T-cell (primary cell): Measurements from ENCODE around the gene PFKFB2. TPM values are rescaled to one million over a fixed set of nuclear protein-coding genes. Genes with fewer than 3 reads are reported as not detected.

Experiments
- ATAC-seq, 4 experiments: fragments of 200-7000 bp in 3 of 4; fragments of 150-1000 bp in 1 of 4; cut with Tn5 transposase; replicated peaks in 1 of 4; 1 replicate in 3 of 4; 2 replicates in 1 of 4; pipeline ENCODE4 v1.10.0; 2021; ENCODE audit warnings: moderate library complexity in 3 of 4, mild to moderate bottlenecking in 2 of 4, moderate number of reproducible peaks in 1 of 4
- CTCF ChIA-PET, 2 donors: fragments of 300-600 bp; sonication (Branson Sonifier 250); formaldehyde crosslinking; loops; one replicate each; lab custom pipeline; 2022; ENCODE audit warnings: antibody characterized with exemption in 2 of 2; lab: Charles Lee
- POLR2A ChIA-PET, 2 donors: fragments of 300-600 bp; sonication (Branson Sonifier 250); formaldehyde crosslinking; loops; one replicate each; lab custom pipeline; 2022; ENCODE audit warnings: antibody characterized with exemption in 2 of 2; lab: Charles Lee
- DNase-seq, 35 experiments: peaks; one replicate each; pipeline versions ENCODE4 v3.0.0 to v3.0.0-alpha.2; 2013 to 2023
- H3K27ac ChIP-seq: one replicate; pipeline ENCODE4 v1.5.1; 2013; ENCODE audit warnings: low read length
- H3K27me3 ChIP-seq, 2 experiments: replicated peaks in 1 of 2; 1 replicate in 1 of 2; 2 replicates in 1 of 2; pipeline versions ENCODE4 v1.6.1 to v1.7.0; 2013; ENCODE audit warnings: low read length in 1 of 2, mixed read lengths in 1 of 2; ENCODE audit not compliant: control insufficient read depth in 2 of 2, insufficient read depth in 2 of 2; ENCODE audit errors: extremely low read depth in 1 of 2
- H3K36me3 ChIP-seq, 2 donors: 1 replicate in 1 of 2; 2 replicates in 1 of 2; pipeline versions ENCODE4 v1.6.1 to v1.7.0; 2013; ENCODE audit warnings: low read length in 1 of 2; ENCODE audit not compliant: control insufficient read depth in 2 of 2, insufficient read depth in 1 of 2; ENCODE audit errors: extremely low read depth in 1 of 2
- H3K4me1 ChIP-seq, 2 experiments: 1 replicate in 1 of 2; 2 replicates in 1 of 2; pipeline versions ENCODE4 v1.6.1 to v1.7.0; 2013; ENCODE audit warnings: low read length in 2 of 2, mixed read lengths in 1 of 2; ENCODE audit not compliant: insufficient read depth in 2 of 2, control insufficient read depth in 1 of 2; ENCODE audit errors: extremely low read depth in 1 of 2
- H3K4me3 ChIP-seq, 2 donors: 1 replicate in 1 of 2; 2 replicates in 1 of 2; pipeline versions ENCODE4 v1.5.1 to v1.7.0; 2013; ENCODE audit warnings: mild to moderate bottlenecking in 2 of 2, low read length in 1 of 2, moderate library complexity in 1 of 2; ENCODE audit not compliant: control insufficient read depth in 1 of 2; ENCODE audit errors: extremely low read depth in 1 of 2
- H3K9me3 ChIP-seq: 2 replicates; pipeline ENCODE4 v1.7.0; 2013
- H3K27ac Mint-ChIP-seq, 2 donors: one replicate each; pipeline ENCODE4 v1.8.0; 2020 to 2021; ENCODE audit warnings: mild to moderate bottlenecking in 2 of 2, mixed read lengths in 2 of 2
- H3K27me3 Mint-ChIP-seq, 2 donors: one replicate each; pipeline ENCODE4 v1.8.0; 2021 to 2022; ENCODE audit warnings: mixed read lengths in 2 of 2
- H3K36me3 Mint-ChIP-seq: one replicate; pipeline ENCODE4 v1.8.0; 2021; ENCODE audit warnings: mixed read lengths
- H3K4me1 Mint-ChIP-seq, 3 donors: one replicate each; pipeline ENCODE4 v1.8.0; 2020 to 2022; ENCODE audit warnings: mixed read lengths in 3 of 3, mild to moderate bottlenecking in 1 of 3
- H3K4me3 Mint-ChIP-seq, 3 donors: one replicate each; pipeline ENCODE4 v1.8.0; 2020 to 2022; ENCODE audit warnings: mild to moderate bottlenecking in 3 of 3, mixed read lengths in 3 of 3, moderate library complexity in 3 of 3
- H3K9me3 Mint-ChIP-seq, 3 donors: one replicate each; pipeline ENCODE4 v1.8.0; 2020 to 2022; ENCODE audit warnings: mixed read lengths in 3 of 3
- WGBS: methylation state at CpG from one replicate; pipeline ENCODE4 v1.1.5; 2013; ENCODE audit warnings: missing lambda C conversion rate; ENCODE audit not compliant: insufficient coverage; 5-methylcytosine and 5-hydroxymethylcytosine counted together
- total RNA-seq, 35 experiments: library from RNA in 6 of 35; stranded (reverse) in 6 of 35; fragments of 120-200 nt in 1 of 35; gene quantifications; one replicate each; pipeline versions ENCODE4 v1.2.1 to v1.2.4 and lab custom pipeline; 2013 to 2026

The PFKFB2 gene
- total RNA-seq, 5 donors from 2014 or later (not counting 1 experiment from before 2014, with no cell fraction given): 1.6 to 4.7 (median 3.2) TPM

DNA sequence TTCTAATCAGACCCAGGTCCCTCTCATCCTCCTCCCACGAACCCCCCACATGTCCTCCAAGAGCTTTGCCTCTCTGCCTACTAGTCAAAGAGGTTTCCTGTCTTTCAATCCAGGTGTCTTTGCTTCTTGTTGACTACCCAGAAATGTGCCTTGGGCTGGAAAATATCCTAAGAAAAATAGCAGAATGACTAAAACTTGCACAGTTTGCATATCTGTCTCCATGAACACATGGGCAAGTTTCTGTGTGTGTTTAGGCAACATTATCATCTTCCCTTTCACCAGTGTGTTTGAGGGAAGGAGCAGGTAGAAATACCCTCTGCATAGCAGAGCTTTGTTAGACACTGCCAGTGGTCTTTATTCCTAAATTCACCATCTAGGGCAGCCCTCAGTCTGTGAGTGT, 22.1 kb upstream of the PFKFB2 start:
- ChIA-PET POLR2A (interaction anchor here in 1 of 2 donors (0.6 kb wide), 1 partner anchor 40 kb away, joined by 4 read pairs; no protein-coding TSS in a partner anchor), CTCF (interaction anchor here in 1 of 2 donors (0.6 kb wide), 1 partner anchor 1328 kb away, joined by 5 read pairs; no protein-coding TSS in a partner anchor)
- DNase-seq (no peak), ATAC-seq (no peak)
- Mint-ChIP-seq H3K4me3 (no peak overlapping the region), H3K36me3 (peaks cover 6% of the 10 kb centered on the region), H3K4me1 (no peaks in the 10 kb centered on the region), H3K9me3 (no peaks in the 10 kb centered on the region), H3K27ac (no peak overlapping the region), H3K27me3 (peaks cover 29 to 52% of the 10 kb centered on the region in 2 donors)
- Histone ChIP-seq H3K36me3 (no peaks in the 10 kb centered on the region), H3K27me3 (peaks cover 0 to 22% of the 10 kb centered on the region in 2 experiments), H3K4me3 (no peak overlapping the region), H3K9me3 (no peaks in the 10 kb centered on the region), H3K4me1 (no peaks in the 10 kb centered on the region), H3K27ac (no peak overlapping the region)
- WGBS: 50% methylated on average over 1 of the region's 1 CpG

DNA sequence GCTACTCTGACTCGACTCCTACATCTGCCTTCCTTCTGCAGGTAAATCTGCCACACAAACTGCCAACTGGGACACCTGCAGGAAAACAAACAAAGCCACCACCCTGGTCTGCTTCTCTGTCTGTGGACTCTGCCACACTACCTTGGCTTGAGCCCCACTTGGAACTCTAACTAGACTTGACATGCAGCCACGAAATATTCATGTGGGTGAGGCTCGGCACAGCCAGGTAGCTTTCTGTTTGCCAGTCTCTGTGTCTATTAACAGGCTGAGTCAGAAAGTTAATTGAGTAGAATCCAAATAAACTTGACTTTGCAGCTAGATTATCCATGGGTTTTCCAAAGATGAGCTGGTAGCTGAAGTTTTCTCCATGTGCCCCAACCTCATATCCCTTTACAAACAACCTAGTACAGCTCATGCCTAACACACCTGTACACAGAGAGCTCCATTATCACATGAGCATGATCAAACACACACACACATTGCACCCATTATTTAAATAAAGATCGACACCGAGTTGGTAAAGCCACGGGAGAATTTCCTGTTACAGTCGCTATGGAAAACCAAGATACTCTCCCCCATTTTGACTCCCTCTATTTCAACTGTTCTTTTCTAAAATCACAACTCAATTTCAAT, 21.3 kb upstream of the PFKFB2 start:
- H3K4me3 Mint-ChIP-seq: no peak overlapping the region
- DNase-seq (no peak), ATAC-seq (no peak)
- WGBS: 71% methylated on average over 1 of the region's 7 CpGs
- Histone ChIP-seq H3K27ac (no peak overlapping the region), H3K27me3 (peaks cover 0 to 22% of the 10 kb centered on the region in 2 experiments), H3K9me3 (no peaks in the 10 kb centered on the region), H3K36me3 (no peaks in the 10 kb centered on the region), H3K4me3 (no peak overlapping the region), H3K4me1 (no peaks in the 10 kb centered on the region)
- ChIA-PET CTCF (interaction anchor here (0.6 to 0.8 kb wide), 2 partner anchors 10 to 1179 kb away, joined by 3 read pairs; no protein-coding TSS in a partner anchor), POLR2A (interaction anchor here in 1 of 2 donors (0.6 kb wide), 1 partner anchor 41 kb away, joined by 4 read pairs; no protein-coding TSS in a partner anchor)
- H3K27me3 Mint-ChIP-seq: peaks cover 29 to 46% of the 10 kb centered on the region in 2 donors
- no peak overlapping the region for H3K27ac Mint-ChIP-seq
- H3K9me3 Mint-ChIP-seq: no peaks in the 10 kb centered on the region
- no peaks in the 10 kb centered on the region for H3K4me1 Mint-ChIP-seq
- H3K36me3 Mint-ChIP-seq: peaks cover 6% of the 10 kb centered on the region

DNA sequence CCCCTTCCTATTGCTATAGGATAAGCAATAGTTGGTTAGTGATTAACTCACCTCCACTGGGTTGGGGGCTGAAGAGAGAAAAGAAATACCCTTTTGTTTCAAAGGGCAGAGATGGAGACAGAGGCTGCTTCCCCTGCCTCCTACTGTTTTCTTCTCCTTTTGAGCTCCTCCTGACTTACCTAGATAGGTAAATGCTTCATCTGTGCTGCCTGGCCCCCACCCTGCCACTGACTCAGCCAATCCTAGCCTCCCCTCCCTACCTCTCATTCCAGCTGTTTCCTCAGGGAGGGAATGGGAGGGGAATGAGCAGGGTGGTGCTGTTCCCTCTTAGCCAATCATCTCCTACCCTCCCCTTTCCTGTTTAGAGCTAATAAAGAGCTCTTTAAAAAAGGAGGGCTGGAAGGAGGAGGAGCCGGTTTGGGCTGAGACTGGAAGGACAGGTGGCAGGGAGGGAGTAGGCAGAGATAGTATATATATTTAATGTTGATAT, 20.5 kb upstream of the PFKFB2 start, which contains the start of gene C1orf116:
Gene C1orf116, minus strand, starts transcription at position 229 of the 490 bp plus-strand sequence. CDS start 5,158 bp downstream, outside the sequence.
- Histone ChIP-seq H3K27me3 (peaks cover 0 to 17% of the 10 kb centered on the region in 2 experiments), H3K27ac (no peak within 1 kb of the TSS), H3K9me3 (no peaks in the 10 kb centered on the region), H3K36me3 (no peaks in the 10 kb centered on the region), H3K4me3 (no peak within 1 kb of the TSS), H3K4me1 (no peaks in the 10 kb centered on the region)
- POLR2A ChIA-PET: interaction anchor here in 1 of 2 donors (0.6 kb wide), 1 partner anchor 26 kb away, joined by 3 read pairs; no protein-coding TSS in a partner anchor
- CTCF ChIA-PET: interaction anchor here (0.7 to 0.8 kb wide), 2 partner anchors 11 to 79 kb away, joined by 3 read pairs; no protein-coding TSS in a partner anchor
- 20% methylated on average over 1 of the region's 1 CpG for WGBS
- Mint-ChIP-seq H3K27me3 (peaks cover 23 to 38% of the 10 kb centered on the region in 2 donors), H3K27ac (no peak within 1 kb of the TSS), H3K9me3 (no peaks in the 10 kb centered on the region), H3K4me1 (no peaks in the 10 kb centered on the region), H3K4me3 (no peak within 1 kb of the TSS), H3K36me3 (no peaks in the 10 kb centered on the region)
- no peak for DNase-seq
- ATAC-seq: no peak

DNA sequence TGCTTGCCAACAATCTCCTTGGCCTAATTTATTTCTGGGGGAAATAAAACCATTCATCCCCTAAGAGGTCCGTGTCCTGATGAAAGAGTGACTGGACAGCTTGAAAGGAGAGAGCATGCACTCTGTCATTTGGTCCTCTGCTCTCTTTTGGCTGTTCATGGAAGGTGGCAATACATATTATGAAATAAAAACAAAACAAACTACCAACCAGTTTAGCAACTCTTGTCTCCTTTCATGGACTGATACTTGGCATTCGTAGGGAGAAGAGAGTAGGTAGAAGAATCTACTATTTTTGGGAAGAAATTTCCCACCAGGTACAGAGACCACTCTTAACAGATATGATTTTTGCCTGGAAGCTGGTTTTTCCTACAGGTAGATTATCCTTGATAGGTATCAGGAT, 19.8 kb upstream of the PFKFB2 start:
- Mint-ChIP-seq H3K4me3 (no peak overlapping the region), H3K36me3 (no peaks in the 10 kb centered on the region), H3K27me3 (peaks cover 23 to 38% of the 10 kb centered on the region in 2 donors), H3K9me3 (no peaks in the 10 kb centered on the region), H3K27ac (no peak overlapping the region), H3K4me1 (no peaks in the 10 kb centered on the region)
- H3K27me3 ChIP-seq: peaks cover 0 to 15% of the 10 kb centered on the region in 2 experiments
- H3K4me1 ChIP-seq: no peaks in the 10 kb centered on the region
- H3K4me3 ChIP-seq: no peak overlapping the region
- no peak for ATAC-seq
- H3K36me3 ChIP-seq: no peaks in the 10 kb centered on the region
- H3K9me3 ChIP-seq: no peaks in the 10 kb centered on the region
- no peak overlapping the region for H3K27ac ChIP-seq
- ChIA-PET POLR2A (no interaction called here), CTCF (interaction anchor here (0.5 to 0.7 kb wide), 4 partner anchors 36 to 679 kb away, joined by 3 to 4 read pairs (median 3); no protein-coding TSS in a partner anchor)
- DNase-seq: no peak
- no CpG with 5 or more reads among the region's 2 CpGs for WGBS

DNA sequence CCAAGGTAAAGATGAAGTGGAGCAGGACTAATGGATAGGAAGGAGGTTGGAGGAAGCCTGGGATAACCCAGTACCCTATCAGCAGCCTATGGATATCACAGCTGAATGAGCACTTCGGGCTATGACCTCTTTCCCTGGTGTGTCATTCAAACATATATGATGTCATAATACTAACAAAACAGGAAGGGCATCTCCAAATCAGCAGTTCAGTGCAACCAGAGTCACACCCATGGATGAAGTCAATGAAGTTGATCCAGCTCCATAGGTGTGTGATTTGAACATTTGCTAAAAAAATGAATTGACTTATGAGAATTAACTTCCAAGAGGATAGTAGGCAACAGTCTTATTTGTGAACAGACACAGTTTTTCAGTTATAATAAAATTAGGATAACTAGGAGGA, 18.9 kb upstream of the PFKFB2 start:
- H3K9me3 ChIP-seq: no peaks in the 10 kb centered on the region
- H3K36me3 Mint-ChIP-seq: no peaks in the 10 kb centered on the region
- no peak for ATAC-seq
- no peak overlapping the region for H3K4me3 ChIP-seq
- WGBS: no CpG with 5 or more reads among the region's 1 CpG
- no peaks in the 10 kb centered on the region for H3K9me3 Mint-ChIP-seq
- no peak overlapping the region for H3K27ac ChIP-seq
- CTCF ChIA-PET: interaction anchor here in 1 of 2 donors (0.6 kb wide), 1 partner anchor 368 kb away, joined by 4 read pairs; no protein-coding TSS in a partner anchor
- POLR2A ChIA-PET: interaction anchor here in 1 of 2 donors (0.7 kb wide), 1 partner anchor 263 kb away, joined by 3 read pairs; no protein-coding TSS in a partner anchor
- H3K27ac Mint-ChIP-seq: no peak overlapping the region
- H3K27me3 ChIP-seq: peaks cover 0 to 15% of the 10 kb centered on the region in 2 experiments
- H3K4me3 Mint-ChIP-seq: no peak overlapping the region
- H3K4me1 ChIP-seq: no peaks in the 10 kb centered on the region
- peaks cover 17 to 34% of the 10 kb centered on the region in 2 donors for H3K27me3 Mint-ChIP-seq
- no peaks in the 10 kb centered on the region for H3K4me1 Mint-ChIP-seq
- H3K36me3 ChIP-seq: no peaks in the 10 kb centered on the region
- DNase-seq: no peak

DNA sequence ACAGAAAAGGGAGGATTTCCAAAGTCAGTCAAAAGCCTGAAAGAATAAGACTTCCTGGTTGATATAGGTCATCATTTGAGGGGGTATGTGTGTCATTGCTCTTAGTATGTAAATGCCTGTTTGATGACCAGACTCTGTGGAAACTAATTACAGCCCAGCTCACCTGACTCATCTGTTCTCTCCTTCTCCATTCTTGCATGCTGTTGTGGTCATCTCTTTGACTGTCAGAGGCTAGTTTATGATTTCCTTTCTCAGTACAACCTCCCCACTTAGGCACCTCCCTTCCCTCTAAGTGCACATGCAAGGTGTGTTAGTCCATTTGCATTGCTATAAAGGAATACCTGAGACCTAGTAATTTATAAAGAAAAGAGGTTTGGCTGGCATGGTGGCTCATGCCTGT, 18.1 kb upstream of the PFKFB2 start:
- no peak overlapping the region for H3K27ac Mint-ChIP-seq
- H3K27me3 Mint-ChIP-seq: peaks cover 14 to 31% of the 10 kb centered on the region in 2 donors
- peaks cover 0 to 15% of the 10 kb centered on the region in 2 experiments for H3K27me3 ChIP-seq
- no peak for ATAC-seq
- POLR2A ChIA-PET: no interaction called here
- no peaks in the 10 kb centered on the region for H3K9me3 ChIP-seq
- CTCF ChIA-PET: no interaction called here
- DNase-seq: no peak
- no peaks in the 10 kb centered on the region for H3K36me3 ChIP-seq
- no peaks in the 10 kb centered on the region for H3K36me3 Mint-ChIP-seq
- no peaks in the 10 kb centered on the region for H3K9me3 Mint-ChIP-seq
- H3K4me1 ChIP-seq: no peaks in the 10 kb centered on the region
- no peaks in the 10 kb centered on the region for H3K4me1 Mint-ChIP-seq
- no peak overlapping the region for H3K27ac ChIP-seq
- H3K4me3 ChIP-seq: no peak overlapping the region
- H3K4me3 Mint-ChIP-seq: no peak overlapping the region
